Stimulated activated naive CD4-positive, alpha-beta T cell (primary cell): ENCODE results near the gene HOXD4.

Source experiments
- DNase-seq, 6 experiments: peaks; one replicate each; lab custom pipeline; 2025; lab: John Stamatoyannopoulos, UW

The HOXD4 gene

GRCh38 chr2:176156807-176157498, 5.6 kb downstream of the HOXD4 start, which contains the start of gene HOXD3:
HOXD3 (plus strand) TSS chr2:176157307; CDS start chr2:176169115, 11,808 bp downstream.
- DNase-seq = no peak

GRCh38 chr2:176157499-176158185, 6.3 kb downstream of the HOXD4 start:
- no peak for DNase-seq

- no peak for DNase-seq
These were observed 6.8 kb downstream of the HOXD4 start for GRCh38 chr2:176158186-176158591.

- DNase-seq = no peak
These were observed 7.7 kb downstream of the HOXD4 start for GRCh38 chr2:176158855-176159662.

- DNase-seq = no peak
These were observed 8.4 kb downstream of the HOXD4 start for GRCh38 chr2:176159663-176160250.

GRCh38 chr2:176160251-176160985, 9.1 kb downstream of the HOXD4 start:
- DNase-seq = no peak

- no peak for DNase-seq
These were observed 9.9 kb downstream of the HOXD4 start for GRCh38 chr2:176160986-176161824.

GRCh38 chr2:176161825-176162626, 10.7 kb downstream of the HOXD4 start:
- DNase-seq = no peak

GRCh38 chr2:176162911-176163671, 11.7 kb downstream of the HOXD4 start:
- no peak for DNase-seq

GRCh38 chr2:176163672-176164056, 12.3 kb downstream of the HOXD4 start:
- DNase-seq = no peak

- DNase-seq = no peak
These were observed 12.9 kb downstream of the HOXD4 start for GRCh38 chr2:176164201-176164600.

GRCh38 chr2:176164611-176165369, 13.4 kb downstream of the HOXD4 start:
- DNase-seq = no peak

- no peak for DNase-seq
These were observed 14.2 kb downstream of the HOXD4 start for GRCh38 chr2:176165370-176166050.

GRCh38 chr2:176166272-176166671, 14.9 kb downstream of the HOXD4 start:
- DNase-seq = no peak

- no peak for DNase-seq
These were observed 16.0 kb downstream of the HOXD4 start for GRCh38 chr2:176167398-176167797.

- DNase-seq = no peak
These were observed 17.8 kb downstream of the HOXD4 start for GRCh38 chr2:176169181-176169580.

- DNase-seq = no peak
These were observed 18.4 kb downstream of the HOXD4 start for GRCh38 chr2:176169711-176170110.
